Measurements from ENCODE around the gene AKR1C1. TPM values are rescaled to one million over a fixed set of nuclear protein-coding genes. Genes with fewer than 3 reads are reported as not detected.

The AKR1C1 gene
- total and polyA plus RNA-seq, 9 of the 15 experiments (the other 6 are each of a cell fraction or from before 2014, with no cell fraction given): 43.5 to 180 (median 82.4) TPM

DNA sequence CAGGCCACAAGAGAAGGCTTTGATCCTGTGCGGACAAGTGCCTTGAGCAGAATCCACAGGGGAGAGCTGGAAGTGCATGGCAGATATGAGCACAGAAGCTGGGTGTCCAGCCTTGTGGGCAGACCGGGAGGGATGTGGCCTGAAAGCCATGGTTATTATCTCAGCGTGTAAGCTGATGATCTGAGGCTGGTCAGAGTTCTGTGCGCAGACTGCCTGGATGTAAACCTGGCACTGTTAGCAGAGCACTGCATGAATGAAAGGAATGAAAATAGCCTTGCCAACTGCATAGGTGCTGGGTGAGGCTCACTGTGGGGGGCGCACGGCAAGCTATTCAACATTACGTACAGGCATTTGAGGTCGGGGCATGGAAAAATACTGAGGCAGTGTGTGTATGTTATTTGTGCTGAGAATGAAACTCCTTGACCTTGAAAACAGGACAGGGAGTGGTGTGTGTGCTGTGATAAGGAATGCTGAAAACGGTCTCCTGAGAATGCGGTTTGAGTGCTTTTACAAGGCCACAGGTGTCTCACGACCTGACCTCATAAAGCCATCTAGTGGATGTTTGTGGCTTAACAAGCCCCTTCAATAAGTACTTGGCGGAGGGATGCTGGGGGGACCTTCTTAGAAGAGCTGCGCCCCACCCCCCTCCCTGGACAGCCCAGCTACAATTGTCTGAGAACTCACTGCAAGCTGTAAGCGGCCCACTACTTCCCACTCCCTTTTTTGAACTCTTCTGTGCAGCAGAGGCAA, 18.7 kb downstream of the AKR1C1 start:
- Histone ChIP-seq H2AFZ (ENCODE audit: low read depth, low read length) (peak overlapping the region; percentile 81), H3K9me1 (ENCODE audit: control insufficient read depth, insufficient read depth, low read length) (no peaks in the 10 kb centered on the region), H3K79me2 (ENCODE audit: control insufficient read depth, insufficient read depth, low read length) (no peaks in the 10 kb centered on the region), H3K4me1 (replicated peaks in 1 of 2; ENCODE audit: control insufficient read depth in 2 of 2, insufficient read depth in 2 of 2, low read length in 2 of 2) (peaks cover 18 to 20% of the 10 kb centered on the region in 2 experiments; a peak in 4 of 5 replicates), H3K4me2 (ENCODE audit: insufficient read depth, low read length) (peak overlapping the region; percentile 81), H3K9me3 (replicated peaks; ENCODE audit: control insufficient read depth, insufficient read depth, low read depth, low read length) (no peaks in the 10 kb centered on the region; the same call in 1 of the 2 replicates), H3K4me3 (no peak overlapping the region), H3K27me3 (ENCODE audit: control insufficient read depth in 2 of 2, insufficient read depth in 2 of 2, low read length in 2 of 2) (no peaks in the 10 kb centered on the region), H3K9ac (ENCODE audit: insufficient read depth in 1 of 2, low read depth in 2 of 2, low read length in 2 of 2) (peak overlapping the region; percentile 34 to 53; a peak in 3 of 4 replicates), H3K27ac (ENCODE audit: extremely low read depth, low read depth, low read length) (peak overlapping the region; percentile 82), H3K36me3 (ENCODE audit: control insufficient read depth, insufficient read depth, low read length) (peaks cover 5% of the 10 kb centered on the region; the same call in 1 of the 3 replicates), H4K20me1 (replicated peaks; ENCODE audit: control insufficient read depth, insufficient read depth, low read length) (no peaks in the 10 kb centered on the region)
- DNase-seq (ENCODE audit: extremely low read depth in 1 of 4, low spot score in 3 of 4) (peak; percentile 62 to 93 (median 64)), FAIRE-seq (peak; percentile 90), ATAC-seq (peak; percentile 89)
- in situ Hi-C loops (cut with MboI) (loop anchor here (5.0 kb wide), 2 partner anchors 135 to 300 kb away; no protein-coding TSS in a partner anchor), intact Hi-C loops (cut with micrococcal nuclease) (loop anchor here (1.0 to 10.0 kb wide), 7 partner anchors 40 to 453 kb away; partner anchors contain the start of gene AKR1C3)
- under 1% methylated on average over 13 of the region's 14 CpGs for WGBS (ENCODE audit: insufficient coverage, low coverage, missing lambda C conversion rate)
- ChIA-PET CTCF (ENCODE audit: low intra/inter-chr PET ratio) (interaction anchor here (0.8 to 1.9 kb wide), 3 partner anchors 108 to 166 kb away, joined by 3 to 13 read pairs (median 4); no protein-coding TSS in a partner anchor), POLR2A (interaction anchor here (0.6 to 1.2 kb wide), 5 partner anchors 112 to 249 kb away, joined by 3 to 4 read pairs (median 3); partner anchors contain the start of gene AKR1C3)
- no TSS peak for BruUV-seq (replicated peaks)
- TF ChIP-seq KDM4B (IDR thresholded peaks at IDR 0.05; ENCODE audit: borderline replicate concordance in 2 of 2, low read depth in 1 of 2) (no peak; a peak in 1 of 4 replicates), CCAR2 (IDR thresholded peaks at IDR 0.05; ENCODE audit: low read depth, low read length) (no peak), SMAD1 (IDR thresholded peaks at IDR 0.05; ENCODE audit: low read depth, low read length, partially characterized antibody) (no peak), SMARCE1 (IDR thresholded peaks at IDR 0.05) (peak; percentile 65), TEAD2 (tag; IDR thresholded peaks at IDR 0.05) (0 out of 2 replicates have a peak, but pooled peaks have one; percentile 21), TRIM28 (IDR thresholded peaks at IDR 0.05) (0 out of 2 replicates have a peak, but pooled peaks have one; percentile 52), BRD9 (IDR thresholded peaks at IDR 0.05; ENCODE audit: low read depth, partially characterized antibody) (peak; percentile 47), HMGN3 (IDR thresholded peaks at IDR 0.05; ENCODE audit: borderline replicate concordance, extremely low read depth, insufficient read length, low read depth, low read length) (peak; percentile 27)
- TF ChIP-seq, protein P1, sequence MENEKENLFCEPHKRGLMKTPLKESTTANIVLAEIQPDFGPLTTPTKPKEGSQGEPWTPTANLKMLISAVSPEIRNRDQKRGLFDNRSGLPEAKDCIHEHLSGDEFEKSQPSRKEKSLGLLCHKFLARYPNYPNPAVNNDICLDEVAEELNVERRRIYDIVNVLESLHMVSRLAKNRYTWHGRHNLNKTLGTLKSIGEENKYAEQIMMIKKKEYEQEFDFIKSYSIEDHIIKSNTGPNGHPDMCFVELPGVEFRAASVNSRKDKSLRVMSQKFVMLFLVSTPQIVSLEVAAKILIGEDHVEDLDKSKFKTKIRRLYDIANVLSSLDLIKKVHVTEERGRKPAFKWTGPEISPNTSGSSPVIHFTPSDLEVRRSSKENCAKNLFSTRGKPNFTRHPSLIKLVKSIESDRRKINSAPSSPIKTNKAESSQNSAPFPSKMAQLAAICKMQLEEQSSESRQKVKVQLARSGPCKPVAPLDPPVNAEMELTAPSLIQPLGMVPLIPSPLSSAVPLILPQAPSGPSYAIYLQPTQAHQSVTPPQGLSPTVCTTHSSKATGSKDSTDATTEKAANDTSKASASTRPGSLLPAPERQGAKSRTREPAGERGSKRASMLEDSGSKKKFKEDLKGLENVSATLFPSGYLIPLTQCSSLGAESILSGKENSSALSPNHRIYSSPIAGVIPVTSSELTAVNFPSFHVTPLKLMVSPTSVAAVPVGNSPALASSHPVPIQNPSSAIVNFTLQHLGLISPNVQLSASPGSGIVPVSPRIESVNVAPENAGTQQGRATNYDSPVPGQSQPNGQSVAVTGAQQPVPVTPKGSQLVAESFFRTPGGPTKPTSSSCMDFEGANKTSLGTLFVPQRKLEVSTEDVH (IDR thresholded peaks at IDR 0.05; ENCODE audit: low read depth, partially characterized antibody): no peak
- TF ChIP-seq, protein P2, sequence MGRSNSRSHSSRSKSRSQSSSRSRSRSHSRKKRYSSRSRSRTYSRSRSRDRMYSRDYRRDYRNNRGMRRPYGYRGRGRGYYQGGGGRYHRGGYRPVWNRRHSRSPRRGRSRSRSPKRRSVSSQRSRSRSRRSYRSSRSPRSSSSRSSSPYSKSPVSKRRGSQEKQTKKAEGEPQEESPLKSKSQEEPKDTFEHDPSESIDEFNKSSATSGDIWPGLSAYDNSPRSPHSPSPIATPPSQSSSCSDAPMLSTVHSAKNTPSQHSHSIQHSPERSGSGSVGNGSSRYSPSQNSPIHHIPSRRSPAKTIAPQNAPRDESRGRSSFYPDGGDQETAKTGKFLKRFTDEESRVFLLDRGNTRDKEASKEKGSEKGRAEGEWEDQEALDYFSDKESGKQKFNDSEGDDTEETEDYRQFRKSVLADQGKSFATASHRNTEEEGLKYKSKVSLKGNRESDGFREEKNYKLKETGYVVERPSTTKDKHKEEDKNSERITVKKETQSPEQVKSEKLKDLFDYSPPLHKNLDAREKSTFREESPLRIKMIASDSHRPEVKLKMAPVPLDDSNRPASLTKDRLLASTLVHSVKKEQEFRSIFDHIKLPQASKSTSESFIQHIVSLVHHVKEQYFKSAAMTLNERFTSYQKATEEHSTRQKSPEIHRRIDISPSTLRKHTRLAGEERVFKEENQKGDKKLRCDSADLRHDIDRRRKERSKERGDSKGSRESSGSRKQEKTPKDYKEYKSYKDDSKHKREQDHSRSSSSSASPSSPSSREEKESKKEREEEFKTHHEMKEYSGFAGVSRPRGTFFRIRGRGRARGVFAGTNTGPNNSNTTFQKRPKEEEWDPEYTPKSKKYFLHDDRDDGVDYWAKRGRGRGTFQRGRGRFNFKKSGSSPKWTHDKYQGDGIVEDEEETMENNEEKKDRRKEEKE (IDR thresholded peaks at IDR 0.05; ENCODE audit: borderline replicate concordance in 1 of 2, control insufficient read depth in 1 of 2, low read depth in 2 of 2, low read length in 1 of 2): no peak
- TF ChIP-seq, protein P3, sequence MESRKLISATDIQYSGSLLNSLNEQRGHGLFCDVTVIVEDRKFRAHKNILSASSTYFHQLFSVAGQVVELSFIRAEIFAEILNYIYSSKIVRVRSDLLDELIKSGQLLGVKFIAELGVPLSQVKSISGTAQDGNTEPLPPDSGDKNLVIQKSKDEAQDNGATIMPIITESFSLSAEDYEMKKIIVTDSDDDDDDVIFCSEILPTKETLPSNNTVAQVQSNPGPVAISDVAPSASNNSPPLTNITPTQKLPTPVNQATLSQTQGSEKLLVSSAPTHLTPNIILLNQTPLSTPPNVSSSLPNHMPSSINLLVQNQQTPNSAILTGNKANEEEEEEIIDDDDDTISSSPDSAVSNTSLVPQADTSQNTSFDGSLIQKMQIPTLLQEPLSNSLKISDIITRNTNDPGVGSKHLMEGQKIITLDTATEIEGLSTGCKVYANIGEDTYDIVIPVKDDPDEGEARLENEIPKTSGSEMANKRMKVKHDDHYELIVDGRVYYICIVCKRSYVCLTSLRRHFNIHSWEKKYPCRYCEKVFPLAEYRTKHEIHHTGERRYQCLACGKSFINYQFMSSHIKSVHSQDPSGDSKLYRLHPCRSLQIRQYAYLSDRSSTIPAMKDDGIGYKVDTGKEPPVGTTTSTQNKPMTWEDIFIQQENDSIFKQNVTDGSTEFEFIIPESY (CRISPR knock-in tag; IDR thresholded peaks at IDR 0.05): no peak
